ENCODE data around the gene TKFC.

The TKFC gene

GRCh38 chr11:61325649-61326414 is 7.2 kb upstream of the TKFC start:
- DNase-seq (ENCODE audit: low read depth, low spot score): no peak

- no peak for DNase-seq (ENCODE audit: low read depth, low spot score)
Observed at GRCh38 chr11:61327669-61328071, 5.4 kb upstream of the TKFC start.

GRCh38 chr11:61328351-61328750 is 4.7 kb upstream of the TKFC start:
- no peak for DNase-seq (ENCODE audit: low read depth, low spot score)

GRCh38 chr11:61329871-61330270 is 3.2 kb upstream of the TKFC start:
- peak; percentile 19 for DNase-seq (ENCODE audit: low read depth, low spot score)

- DNase-seq (ENCODE audit: low read depth, low spot score): no peak
Observed at GRCh38 chr11:61331651-61332050, 1.4 kb upstream of the TKFC start.

- peak; percentile 76 for DNase-seq (ENCODE audit: low read depth, low spot score)
Observed at GRCh38 chr11:61332281-61332796, 689 bp upstream of the TKFC start.

- no peak for DNase-seq (ENCODE audit: low read depth, low spot score)
Observed at GRCh38 chr11:61333550-61334433, 764 bp downstream of the TKFC start.

GRCh38 chr11:61334434-61335354 is 1.7 kb downstream of the TKFC start:
- DNase-seq (ENCODE audit: low read depth, low spot score): peak; percentile 57

GRCh38 chr11:61335355-61335710 is 2.3 kb downstream of the TKFC start:
- DNase-seq (ENCODE audit: low read depth, low spot score): no peak

- peak; percentile 96 for DNase-seq (ENCODE audit: low read depth, low spot score)
Observed at GRCh38 chr11:61336171-61336935, 3.3 kb downstream of the TKFC start.

- DNase-seq (ENCODE audit: low read depth, low spot score): no peak
Observed at GRCh38 chr11:61337706-61338470, 4.9 kb downstream of the TKFC start.

GRCh38 chr11:61338783-61339489 is 5.9 kb downstream of the TKFC start:
- no peak for DNase-seq (ENCODE audit: low read depth, low spot score)

GRCh38 chr11:61339490-61339878 is 6.5 kb downstream of the TKFC start:
- no peak for DNase-seq (ENCODE audit: low read depth, low spot score)

GRCh38 chr11:61340979-61341378 is 8.0 kb downstream of the TKFC start:
- no peak for DNase-seq (ENCODE audit: low read depth, low spot score)

GRCh38 chr11:61341706-61342105 is 8.7 kb downstream of the TKFC start:
- DNase-seq (ENCODE audit: low read depth, low spot score): no peak

GRCh38 chr11:61342207-61342803 is 9.3 kb downstream of the TKFC start:
- no peak for DNase-seq (ENCODE audit: low read depth, low spot score)

GRCh38 chr11:61343792-61344745 is 11.0 kb downstream of the TKFC start:
- no peak for DNase-seq (ENCODE audit: low read depth, low spot score)

- DNase-seq (ENCODE audit: low read depth, low spot score): peak; percentile 76
Observed at GRCh38 chr11:61345170-61345610, 12.2 kb downstream of the TKFC start.
